CD4-positive, alpha-beta T cell treated with Interleukin-6 for 4 hours (primary cell): Measurements from ENCODE around the gene ATF7.
"Not testable (repeated sequence)": the region's sequence is repeated elsewhere in the genome, so short reads cannot be mapped to it uniquely, and the experiment has no call there.

ENCODE experiments used
- DNase-seq: peaks from one replicate; pipeline ENCODE4 v3.0.0-alpha.2; 2020; ENCODE audit warnings: mixed read lengths

The ATF7 gene

DNA sequence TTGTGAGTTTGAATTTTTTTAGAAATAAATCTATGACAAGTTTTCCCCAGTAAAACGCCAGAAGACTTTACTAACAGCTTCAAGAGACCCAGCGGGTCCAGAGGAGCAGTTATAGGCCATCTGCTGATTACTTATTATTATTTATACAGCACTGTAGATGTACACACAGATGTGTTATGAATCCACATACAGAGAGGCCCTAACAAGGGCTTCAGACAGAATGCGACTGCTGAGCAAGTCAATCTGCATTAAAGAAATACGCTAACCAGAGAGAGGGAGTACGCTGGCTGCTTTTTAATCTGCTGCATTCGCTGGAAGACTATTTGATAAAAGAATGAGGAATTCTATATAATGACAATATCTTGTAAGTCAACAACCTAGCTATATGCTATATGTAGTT is 32.5 kb downstream of the ATF7 start:
- no peak for DNase-seq

GRCh38 chr12:53593031-53593430 is 33.2 kb downstream of the ATF7 start:
- no peak for DNase-seq

- DNase-seq: no peak
These were observed 33.8 kb downstream of the ATF7 start for GRCh38 chr12:53592426-53592825.

- no peak for DNase-seq
These were observed 34.6 kb downstream of the ATF7 start for GRCh38 chr12:53591301-53592206.

- no peak for DNase-seq
These were observed 35.5 kb downstream of the ATF7 start for GRCh38 chr12:53590652-53591051.

GRCh38 chr12:53589915-53590314 is 36.3 kb downstream of the ATF7 start:
- no peak for DNase-seq

- no peak for DNase-seq
These were observed 36.8 kb downstream of the ATF7 start for GRCh38 chr12:53589423-53589822.

GRCh38 chr12:53588123-53588522 is 38.1 kb downstream of the ATF7 start:
- no peak for DNase-seq

GRCh38 chr12:53586745-53587144 is 39.4 kb downstream of the ATF7 start:
- no peak for DNase-seq

DNA sequence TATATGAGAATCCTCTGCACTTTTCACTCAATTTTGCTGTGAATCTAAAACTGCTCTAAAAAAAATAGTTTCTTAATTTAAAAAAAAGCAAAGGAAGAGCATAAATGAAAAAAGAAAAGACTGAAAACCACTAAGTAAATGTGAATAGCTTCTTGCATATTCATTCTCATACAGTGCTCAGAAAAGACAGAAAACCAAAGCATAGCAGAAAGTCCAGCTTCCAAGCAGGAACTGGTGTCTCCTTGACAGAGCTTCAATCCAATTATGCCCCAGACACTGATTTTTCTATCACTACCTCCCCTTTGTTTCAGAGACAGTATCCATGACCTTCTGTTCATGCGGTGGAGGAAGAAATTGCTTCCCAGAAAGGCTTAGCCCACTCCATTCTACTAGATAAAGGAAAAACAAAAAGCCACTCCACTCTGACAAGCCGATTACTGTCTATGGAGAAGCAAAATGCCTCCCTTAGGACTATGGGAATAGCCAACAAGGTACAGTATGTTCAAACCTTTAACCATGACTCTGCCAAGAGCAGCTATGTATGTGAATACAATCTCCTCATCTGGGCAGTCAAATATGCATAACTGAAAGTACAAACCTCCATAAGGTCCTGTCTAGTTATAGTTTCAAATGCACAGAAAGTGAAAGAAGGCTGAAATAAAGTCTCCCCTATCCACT is 40.6 kb downstream of the ATF7 start:
- DNase-seq: no peak

DNA sequence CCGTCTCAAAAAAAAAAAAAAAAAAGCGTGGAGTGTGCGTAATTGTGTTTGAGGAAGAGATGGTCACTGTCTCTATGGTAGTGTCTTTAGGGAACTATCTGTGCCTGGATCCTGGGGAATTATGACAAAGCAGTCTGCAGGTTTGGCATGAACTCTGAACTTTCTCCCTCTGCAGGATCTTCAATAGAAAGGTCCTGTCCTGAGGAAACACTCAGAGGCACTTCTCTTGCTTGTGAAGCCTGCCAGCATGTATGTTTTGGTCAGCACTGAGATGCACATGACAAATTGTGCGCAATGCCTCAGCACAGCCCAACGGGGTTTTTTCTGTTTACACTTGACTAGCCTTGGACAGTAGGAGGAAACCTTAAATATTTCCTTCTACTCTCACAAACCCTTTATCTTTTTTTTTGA is 46.6 kb downstream of the ATF7 start:
- no peak for DNase-seq

DNA sequence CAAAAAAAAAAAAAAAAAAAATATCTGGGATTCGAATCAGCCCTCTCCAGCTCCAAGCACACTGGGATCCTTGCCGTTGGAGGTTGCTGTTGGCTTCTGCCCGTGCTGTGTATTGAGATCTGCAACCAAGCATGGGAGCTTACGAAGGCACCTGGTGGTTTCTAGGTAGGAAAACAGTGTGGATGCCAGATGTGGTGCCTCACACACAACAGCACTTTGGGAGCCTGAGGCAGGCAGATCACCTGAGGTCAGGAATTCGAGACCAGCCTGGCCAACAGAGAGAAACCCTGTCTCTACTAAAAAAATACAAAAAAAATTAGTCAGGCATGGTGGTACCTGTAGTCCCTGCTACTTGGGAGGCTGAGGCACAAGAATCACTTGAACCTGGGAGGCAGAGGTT is 47.4 kb downstream of the ATF7 start:
- DNase-seq: no peak

DNA sequence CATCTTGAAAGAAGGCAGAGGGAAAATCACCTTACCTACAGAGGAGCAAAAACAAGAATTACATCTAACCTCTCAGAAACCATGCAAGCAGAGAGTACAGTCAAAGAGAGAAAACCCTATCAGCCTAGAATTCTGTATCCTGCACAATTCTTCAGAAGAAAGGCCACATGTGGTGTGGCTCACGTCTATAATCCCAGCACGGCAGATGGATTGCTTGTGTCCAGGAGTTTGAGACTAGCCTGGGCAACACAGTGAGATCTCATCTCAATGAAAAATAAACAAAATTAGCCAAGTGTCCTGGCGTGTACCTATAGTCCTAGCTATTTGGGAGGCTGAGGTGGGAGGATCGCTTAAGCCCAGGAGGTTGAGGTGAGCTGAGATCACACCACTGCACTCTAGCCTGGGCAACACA is 48.2 kb downstream of the ATF7 start:
- DNase-seq: no peak

DNA sequence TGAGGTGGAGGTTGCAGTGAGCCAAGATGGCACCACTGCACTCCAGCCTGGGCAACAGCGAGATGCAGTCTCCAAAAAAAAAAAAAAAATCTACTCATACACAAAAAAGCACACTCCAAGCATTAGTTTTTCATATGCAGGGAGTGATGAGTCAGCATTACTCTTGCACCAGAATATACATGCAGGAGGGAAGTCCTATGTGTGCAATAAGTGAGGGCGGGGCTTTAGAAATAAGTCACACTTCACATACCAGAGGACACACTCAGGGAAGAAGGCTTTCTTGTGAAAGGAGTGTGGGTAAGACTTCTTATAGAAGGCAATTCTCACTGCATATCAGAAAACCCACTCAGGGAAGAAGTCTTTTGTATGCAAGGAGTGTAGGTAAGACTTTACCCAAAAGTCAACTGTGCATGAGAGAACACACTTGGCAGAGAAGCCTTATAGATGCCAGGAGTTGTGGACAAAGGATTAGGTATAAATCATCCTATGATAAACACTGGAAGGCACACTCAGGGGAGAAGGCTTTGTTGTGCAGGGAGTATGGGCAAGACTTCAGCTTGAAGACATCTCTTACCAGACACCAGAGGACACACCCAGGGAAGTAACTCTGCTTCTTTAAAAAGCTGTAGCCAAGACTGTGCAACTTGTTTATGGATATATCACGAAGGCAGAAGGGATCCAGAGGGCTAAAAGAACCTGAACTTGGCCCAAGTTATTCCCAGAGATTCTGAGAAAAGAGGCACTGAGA is 50.5 kb downstream of the ATF7 start:
- no peak for DNase-seq

GRCh38 chr12:53572134-53572758 is 53.9 kb downstream of the ATF7 start:
- no peak for DNase-seq

DNA sequence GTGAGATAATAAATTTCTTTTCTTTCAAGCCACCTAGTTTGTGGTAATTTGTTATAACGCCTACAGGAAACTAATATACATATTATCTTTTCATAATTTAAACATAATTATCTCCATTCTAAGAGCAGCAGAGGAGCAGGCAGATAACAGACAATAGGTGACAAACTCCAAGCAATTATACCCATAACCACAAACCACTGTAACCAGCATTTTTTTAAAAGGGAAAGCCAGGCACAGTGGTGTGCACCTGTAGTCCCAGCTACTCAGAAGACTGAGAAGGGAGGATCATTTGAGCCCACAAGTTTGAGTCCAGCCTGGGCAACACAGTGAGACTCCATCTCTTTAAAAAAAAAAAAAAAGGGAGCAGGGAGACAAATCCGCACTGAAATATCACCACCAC is 54.9 kb downstream of the ATF7 start:
- DNase-seq: no peak

- DNase-seq: no peak
These were observed 57.2 kb downstream of the ATF7 start for GRCh38 chr12:53568809-53569557.

DNA sequence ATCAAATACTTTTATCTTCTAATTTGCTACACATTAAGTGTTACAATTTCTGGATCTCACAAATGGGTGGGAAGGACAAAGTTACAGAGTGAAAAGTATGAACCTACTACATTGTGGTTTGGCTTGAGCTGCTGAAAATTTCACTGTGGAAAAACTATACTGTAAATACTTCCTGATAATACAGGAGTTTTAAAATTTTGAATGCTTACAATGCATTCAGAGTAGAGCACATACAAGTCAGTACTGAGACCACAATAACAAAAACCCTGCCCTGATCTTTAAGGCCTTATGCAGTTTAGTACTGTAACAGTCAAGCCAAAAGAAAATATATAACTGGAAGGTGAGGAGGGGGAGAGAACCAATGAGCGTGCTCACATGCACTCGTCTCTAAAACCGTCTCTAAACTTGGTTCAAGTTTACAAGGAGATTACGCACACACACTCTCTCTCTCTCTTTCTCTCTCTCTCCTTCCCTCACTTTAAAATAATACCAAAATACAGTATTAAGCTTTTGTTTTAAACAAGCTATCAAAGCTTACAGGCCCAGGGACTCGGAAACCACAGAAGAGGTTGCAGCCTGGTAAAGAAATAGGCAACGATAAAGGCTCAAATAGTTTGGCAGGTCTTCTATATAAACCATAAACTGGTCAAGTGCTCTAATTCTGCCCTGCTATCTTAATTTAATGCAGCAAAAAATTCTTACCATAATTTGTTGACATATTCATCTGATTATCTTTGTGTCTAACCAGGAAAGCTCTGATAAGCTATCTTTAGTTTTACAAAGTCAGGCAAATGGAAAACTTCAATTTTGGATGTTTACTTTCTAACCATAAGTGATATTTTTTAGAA is 58.0 kb downstream of the ATF7 start:
- DNase-seq: no peak

DNA sequence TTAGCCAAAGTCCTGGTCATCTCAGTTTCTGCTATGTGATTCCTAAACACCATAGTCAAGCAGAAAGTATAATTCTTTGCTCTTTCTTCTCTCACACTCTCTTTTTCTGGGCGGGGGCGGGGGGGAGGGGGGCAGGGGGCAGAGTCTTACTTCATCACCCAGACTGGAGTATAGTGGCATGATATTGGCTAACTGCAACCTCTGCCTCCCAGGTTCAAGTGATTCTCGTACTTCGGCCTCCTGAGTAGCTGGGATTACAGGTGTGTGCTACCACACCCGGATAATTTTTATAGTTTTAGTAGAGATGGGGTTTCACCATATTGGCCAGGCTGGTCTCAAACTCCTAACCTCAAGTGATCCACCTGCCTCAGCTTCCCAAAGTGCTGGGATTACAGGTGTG is 60.8 kb downstream of the ATF7 start:
- not testable (repeated sequence) for DNase-seq

DNA sequence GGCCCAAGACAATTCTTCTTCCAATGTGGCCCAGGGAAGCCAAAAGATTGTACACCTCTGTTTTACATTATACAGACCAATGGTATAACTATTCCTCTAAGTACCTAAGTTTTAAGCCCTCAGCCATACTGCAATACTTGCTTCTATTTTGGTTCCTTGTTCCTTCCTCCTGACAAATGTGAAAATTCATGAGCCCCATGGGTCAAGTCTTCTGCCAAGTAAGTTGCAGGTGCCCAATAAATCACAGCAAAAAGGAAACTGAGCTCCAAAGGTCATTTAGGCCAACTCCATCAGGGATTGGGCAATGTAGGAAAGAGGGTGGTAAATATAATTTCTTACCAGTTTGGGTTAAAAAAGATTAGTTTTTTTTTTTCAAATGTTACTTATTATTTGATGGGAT is 61.2 kb downstream of the ATF7 start:
- DNase-seq: no peak

DNA sequence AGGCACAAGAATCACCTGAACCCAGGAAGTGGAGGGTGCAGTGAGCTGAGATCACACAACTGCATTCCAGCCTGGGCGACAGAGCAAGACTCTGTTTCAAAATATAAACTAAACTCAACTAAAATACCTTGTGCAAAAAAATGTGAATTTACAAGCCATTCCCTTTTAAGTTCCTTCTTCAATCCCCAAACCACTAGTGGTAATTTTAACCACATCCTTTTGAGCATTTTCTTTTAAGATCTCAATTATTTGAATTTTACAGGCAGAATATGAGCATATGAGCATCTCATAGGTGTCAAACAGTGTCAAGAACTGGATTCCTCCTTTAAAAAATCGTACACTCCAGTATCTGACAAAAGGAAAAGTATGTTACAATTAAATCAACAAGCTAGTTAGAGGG is 61.9 kb downstream of the ATF7 start:
- DNase-seq: peak; percentile 18
